GM08714 (cell line): ENCODE data around the gene GLYATL1.
"Not testable (repeated sequence)": the region's sequence is repeated elsewhere in the genome, so short reads cannot be mapped to it uniquely, and the experiment has no call there.

Source experiments
- H3K4me3 ChIP-seq: fragments of 200-500 bp; sonication (Bioruptor generic); 2 replicates; pipeline ENCODE4 v1.5.1; 2014; ENCODE audit warnings: mild to moderate bottlenecking, low read length, inconsistent platforms
- ZNF274 ChIP-seq: IDR thresholded peaks from 2 replicates; pipeline ENCODE4 v1.6.1; 2012; ENCODE audit warnings: mild to moderate bottlenecking, low read depth, low read length

Gene GLYATL1

DNA sequence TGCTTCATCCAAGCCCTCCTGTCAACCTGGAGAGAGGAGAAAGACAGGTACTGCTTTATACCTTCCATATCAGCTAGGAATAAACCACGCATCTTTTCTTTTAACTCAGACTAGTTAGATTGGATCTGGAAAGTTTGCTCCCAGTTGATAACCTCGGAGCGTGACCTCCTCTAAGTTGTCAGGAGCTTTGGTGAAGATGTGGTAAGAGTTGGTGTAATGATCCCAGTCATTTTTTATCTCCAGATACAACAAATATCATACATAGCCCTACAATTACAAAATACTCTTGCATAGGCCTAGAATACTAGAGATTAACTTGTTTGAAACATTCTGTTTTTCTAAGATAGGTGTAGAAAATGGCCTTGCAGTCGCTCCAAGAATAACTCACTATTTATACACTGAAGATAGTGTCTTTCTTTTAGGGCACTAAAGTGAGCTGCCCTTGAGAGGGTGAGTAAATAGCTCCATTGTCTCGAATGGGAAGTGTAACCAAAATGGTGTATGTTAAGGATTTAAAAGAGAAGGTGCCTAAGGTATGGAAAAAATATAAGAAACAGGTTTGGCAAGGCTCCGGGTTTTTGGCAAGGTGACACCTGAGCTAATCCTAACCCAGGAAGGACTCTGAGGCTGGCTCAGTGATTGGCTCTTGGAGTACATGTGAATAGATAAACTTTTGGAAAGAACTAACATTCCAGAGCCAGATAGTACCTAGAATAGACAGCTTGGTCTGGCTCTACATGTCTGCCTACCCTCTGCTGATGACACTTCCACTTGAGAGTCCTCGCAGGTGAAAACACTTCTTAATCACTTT, 59.4 kb downstream of the GLYATL1 start:
- TF ChIP-seq ZNF274 = no peak
- no peak overlapping the region for H3K4me3 ChIP-seq

DNA sequence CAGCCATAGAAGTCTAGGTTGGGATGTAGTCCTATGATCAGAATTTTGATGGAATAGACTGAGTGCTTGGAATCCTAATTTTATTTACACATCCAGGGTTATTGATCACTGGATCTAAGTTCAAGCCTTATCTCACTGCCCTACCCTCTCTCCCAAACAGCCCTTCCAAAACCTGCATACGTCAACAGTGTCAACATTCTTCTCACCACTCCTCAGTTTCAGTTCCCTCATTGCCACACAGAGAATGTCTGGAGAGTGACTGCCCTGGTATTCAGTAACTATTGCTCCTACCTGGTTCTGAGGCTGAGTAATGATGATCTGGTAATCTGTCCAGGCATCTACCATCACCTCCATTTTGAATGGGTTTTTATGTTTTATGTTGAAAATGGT, 60.0 kb downstream of the GLYATL1 start:
- no peak overlapping the region for H3K4me3 ChIP-seq
- no peak for TF ChIP-seq ZNF274

- TF ChIP-seq ZNF274 = no peak
- H3K4me3 ChIP-seq = no peak overlapping the region
Measured at GRCh38 chr11:59000003-59000402, 60.7 kb downstream of the GLYATL1 start.

GRCh38 chr11:59002006-59002405, 62.7 kb downstream of the GLYATL1 start:
- H3K4me3 ChIP-seq = not testable (repeated sequence)
